ENCODE measurements around the gene PAM.
A peak's percentile ranks its signal among the peaks of the same experiment; 100 is the strongest.

Gene PAM

DNA sequence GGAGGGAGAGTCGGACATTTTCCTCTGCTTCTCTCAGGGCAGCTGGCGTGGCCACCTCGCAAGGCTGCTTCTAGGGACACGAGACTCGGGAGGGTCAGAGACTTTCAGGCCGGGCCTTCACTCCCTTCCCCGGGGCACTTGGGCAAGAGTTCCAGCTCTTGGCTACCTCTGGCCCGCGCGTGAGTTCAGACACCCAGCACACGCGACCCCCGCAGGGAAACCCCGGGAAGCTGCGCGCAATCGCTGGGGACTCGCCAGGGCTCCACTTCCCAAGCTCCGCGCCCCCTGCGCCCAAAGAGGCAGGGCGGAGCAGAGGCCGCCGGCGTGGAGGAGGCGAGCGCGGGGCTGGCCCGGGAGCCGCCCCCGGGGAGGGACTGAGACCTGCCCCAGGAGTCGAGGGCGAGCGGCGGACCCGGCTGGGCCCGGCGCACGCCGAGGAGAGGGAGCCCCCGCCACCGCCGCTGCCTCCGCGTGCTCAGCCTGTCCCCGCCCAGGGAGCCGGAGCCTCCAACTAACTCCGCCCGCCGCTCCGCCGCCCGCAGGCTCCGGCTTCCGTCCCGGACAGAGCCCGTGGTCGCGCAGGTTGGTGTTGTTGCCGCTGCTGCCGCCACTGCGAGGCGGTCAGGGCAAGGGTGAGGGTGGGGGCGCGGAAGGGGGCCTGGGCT is at the start of gene PAM:
Gene PAM, plus strand, starts transcription at position 539 of the 665 bp plus-strand sequence. CDS start 110,891 bp downstream, outside the sequence.
- DNase-seq, result peak in 41 of 42 donors; percentile 47 to 91 (median 76)
- intact Hi-C loops (cut with DNase I), result no loop called here

DNA sequence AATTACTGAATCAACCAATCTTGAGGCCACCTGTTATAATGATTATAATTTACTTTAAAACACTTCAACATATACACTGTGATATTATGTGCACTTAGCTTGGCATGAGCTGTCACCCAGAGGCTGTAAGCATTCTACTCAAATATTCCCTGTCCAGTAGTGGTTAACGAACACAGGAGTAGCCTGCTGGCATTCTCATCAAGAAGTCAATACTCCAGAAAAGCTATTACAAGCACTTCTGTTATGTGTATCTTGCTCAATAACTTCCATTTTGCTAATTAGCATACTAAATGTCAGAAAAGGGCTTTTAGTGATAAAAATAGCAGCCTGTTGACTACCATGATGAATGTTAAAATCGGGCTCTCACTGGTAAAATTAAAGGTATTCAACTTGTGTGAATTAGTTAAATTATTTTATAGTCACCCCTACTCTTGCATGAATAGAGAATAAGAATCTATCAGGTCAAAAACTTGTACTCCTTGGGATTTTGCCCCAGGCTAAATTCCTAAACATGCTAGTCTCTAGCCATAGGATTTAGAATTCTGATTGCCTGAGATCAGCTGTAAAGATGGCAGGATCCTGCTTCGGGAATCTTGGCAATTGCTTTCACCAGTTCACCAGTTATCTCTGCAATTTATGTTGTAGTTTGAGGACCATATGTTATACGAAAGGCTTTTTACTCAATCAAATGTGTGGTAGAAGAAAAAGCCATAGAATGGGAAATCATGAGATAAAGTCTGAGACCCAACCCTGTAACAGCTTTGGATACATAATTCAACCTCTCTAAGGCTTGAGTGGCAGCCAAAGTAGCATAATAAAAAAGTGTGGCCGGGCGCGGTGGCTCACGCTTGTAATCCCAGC is 43.4 kb upstream of the PAM start:
- intact Hi-C loops (cut with DNase I), result no loop called here
- DNase-seq, result no peak

DNA sequence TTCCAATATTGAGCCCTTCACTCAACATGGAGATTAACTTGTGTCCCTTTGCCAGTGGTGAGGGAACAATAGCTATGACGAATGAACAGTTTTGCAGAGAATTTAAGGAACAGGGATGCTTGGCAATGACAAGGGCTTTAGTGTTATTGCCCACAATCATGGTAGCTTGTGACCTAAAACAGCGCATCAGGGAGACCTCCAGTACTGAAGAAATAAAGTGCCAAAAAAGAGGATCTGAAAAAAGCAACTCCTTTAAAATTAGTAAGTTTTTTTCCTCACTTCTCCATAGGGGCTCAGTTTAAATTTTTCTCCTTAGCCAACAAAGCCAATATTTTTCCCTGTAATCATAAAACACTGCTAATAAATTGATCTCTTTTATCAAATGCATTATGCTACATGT is 41.8 kb upstream of the PAM start:
- no peak for DNase-seq
- intact Hi-C loops (cut with DNase I), result no loop called here

DNA sequence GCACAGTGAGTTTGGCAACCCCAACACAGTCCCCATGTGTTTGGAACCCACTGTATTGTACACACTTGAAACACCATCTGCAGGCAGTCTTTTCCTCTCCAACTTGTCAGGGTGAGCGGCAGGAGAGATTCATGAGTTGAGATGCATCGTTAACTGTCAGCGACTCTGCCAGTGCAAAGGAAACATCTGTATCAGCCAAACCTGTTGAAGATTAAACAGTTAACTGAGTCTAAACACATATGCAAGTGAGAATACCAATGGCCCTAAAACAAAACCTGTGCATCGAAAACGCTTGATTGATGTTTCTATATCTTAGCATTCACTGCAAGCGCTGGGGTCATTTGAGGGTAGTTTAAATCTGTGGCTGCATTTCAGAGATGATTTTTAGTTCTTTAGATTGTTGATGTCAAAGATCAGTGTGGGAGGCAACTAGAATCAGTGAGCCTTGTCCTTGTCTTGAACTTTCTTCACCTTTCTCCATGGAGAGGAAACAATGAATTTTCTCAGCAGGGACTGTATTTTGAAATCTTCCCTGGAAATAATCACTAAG is 41.3 kb upstream of the PAM start:
- DNase-seq, result peak in 8 of 42 donors; percentile 3 to 43 (median 22)
- intact Hi-C loops (cut with DNase I), result no loop called here

DNA sequence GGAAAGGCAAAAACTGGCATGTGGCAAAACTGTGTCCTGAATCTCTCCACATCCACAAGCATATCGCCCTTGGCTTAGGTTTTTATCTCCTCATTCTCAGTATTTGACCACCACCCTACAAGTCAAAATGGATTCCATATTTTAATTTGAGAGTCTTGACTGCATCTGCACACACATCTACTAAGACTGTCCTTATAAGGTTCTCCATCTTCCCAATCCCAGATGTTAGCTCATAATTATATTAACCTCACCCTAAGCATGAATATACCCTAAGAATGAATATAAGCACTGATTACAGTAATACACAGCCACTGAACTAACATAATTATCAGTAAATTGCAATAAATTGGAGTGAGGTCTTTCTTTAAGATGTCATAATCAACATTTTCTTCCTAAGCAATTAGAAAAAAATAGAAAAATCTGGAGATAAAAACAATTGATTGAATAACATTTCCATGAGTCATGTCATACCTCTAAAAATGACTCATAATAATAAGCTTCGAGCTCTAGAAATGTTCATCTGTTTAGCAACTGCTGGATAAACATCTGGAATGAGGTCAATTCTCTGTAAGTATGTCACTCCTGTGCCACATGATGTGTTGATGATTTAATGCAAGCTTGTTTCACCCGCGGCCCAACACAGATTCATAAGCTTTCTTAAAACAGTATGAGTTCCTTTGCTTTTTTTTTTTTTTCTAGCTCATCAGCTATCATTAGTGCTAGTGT is 39.9 kb upstream of the PAM start:
- intact Hi-C loops (cut with DNase I), result no loop called here
- peak in 4 of 42 donors; percentile 6 to 37 (median 16) for DNase-seq

DNA sequence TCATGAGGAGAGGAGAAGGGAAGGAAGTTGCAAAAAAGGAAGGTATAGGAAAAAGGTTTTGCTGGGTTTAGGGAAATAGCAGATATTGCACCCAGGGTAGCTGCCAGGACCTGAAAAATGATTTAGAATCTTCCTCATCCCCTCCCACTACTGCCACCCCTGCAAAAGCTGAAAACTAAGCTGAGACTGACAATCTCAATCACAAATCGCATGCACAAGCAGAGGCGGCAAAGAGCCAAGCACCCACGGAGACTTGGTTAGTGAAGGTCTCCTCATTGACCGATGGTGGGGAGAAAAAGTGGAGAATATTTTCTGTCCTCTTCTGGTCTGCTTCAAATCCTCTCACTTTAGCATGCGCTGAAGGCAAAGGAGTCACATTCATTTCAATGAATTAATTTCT is 39.1 kb upstream of the PAM start:
- intact Hi-C loops (cut with DNase I), result no loop called here
- peak in 37 of 42 donors; percentile 5 to 80 (median 39) for DNase-seq

DNA sequence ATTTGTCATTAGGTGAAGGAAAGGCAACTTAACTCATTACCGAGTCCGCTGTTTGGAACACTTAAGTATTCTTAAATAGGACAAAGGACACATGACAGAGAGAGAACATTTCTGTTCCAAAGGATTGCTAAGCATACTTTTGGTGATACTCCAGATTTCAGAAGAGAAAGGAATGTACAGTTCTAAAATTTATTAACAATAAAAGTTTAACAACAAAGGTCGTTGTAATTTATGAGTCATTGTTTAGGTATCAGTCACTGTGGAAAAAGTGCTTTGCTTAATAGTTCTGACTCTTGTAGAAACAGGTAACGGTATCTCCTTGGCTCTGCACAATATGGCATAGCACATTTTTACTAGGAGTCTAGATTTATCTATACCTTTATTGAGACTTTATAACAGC is 36.3 kb upstream of the PAM start:
- DNase-seq, result no peak
- intact Hi-C loops (cut with DNase I), result no loop called here

DNA sequence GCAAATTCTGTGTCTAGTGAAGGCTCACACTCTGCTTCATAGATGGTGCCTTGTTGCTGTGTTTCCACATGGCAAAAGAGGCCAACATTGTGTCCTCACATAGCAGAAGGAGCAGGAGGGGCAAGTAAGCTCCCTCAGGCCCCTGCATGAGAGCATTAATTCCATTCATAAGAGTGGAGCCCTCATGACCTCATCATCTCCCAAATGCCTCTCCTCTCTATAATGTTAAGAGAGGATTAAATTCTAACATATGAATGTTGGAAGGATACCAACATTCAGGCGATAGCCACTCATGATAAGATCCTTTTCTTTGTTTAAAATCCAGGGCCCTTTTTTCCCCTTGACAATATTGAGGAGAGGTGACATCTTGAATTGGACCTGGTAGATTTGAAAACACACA is 35.2 kb upstream of the PAM start:
- no peak for DNase-seq
- intact Hi-C loops (cut with DNase I), result no loop called here

DNA sequence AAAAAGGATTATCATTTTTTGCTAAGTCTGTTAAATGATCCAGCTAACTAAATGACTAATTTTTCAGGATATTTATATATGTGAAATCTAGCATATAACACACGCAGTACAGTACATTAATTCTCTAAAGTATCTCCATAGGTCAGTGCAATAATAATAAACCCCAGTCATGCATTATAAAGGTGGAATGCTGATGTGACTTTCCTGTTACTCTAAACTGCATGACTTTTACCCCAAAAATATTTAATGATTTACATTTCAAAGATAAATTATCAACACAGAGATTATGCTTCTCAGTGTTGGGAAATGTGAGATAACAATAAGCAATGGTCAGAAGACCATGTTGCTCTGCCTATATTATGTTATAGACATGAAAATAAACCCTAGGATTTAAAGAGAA is 34.1 kb upstream of the PAM start:
- intact Hi-C loops (cut with DNase I), result no loop called here

DNA sequence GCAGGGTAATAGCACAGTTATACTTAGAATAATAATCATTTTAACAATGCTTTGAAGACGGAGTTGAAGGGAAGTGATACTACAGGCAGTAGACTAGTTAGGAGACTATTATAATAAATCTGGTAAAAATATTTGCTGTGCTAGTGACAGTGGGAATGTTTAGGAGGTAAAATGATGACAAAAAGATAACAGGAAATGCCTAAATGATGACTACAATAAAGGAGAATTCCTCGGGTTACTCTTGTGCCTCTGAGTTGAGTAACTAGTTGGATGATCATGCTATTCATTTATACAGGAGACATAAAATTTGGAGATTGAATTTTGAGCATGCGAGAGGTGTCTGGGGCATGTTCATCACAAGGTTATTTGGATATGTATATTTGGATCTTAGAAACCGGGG is 32.2 kb upstream of the PAM start:
- intact Hi-C loops (cut with DNase I), result no loop called here
- DNase-seq, result no peak

More for the DNA sequence above, 34.1 kb upstream of the PAM start:
- DNase-seq, result no peak

DNA sequence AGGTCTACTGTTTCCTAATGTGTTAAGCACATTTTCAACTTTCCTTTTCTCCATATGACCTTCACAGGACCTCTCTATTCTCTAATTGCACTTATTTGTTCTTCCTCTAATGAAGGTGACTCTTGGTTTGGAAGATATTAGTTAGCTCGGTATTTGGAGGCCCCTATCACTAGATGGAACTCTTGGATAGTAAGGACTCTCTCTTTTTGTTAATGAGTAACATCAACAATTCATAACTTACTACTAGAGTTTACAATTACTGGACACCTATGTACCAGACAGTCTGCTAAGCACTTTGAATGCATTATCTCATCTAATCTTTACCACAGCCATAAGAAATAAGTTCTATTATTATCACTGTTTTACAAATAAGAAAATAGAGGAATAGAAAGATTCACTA is 23.4 kb upstream of the PAM start:
- no peak for DNase-seq
- intact Hi-C loops (cut with DNase I), result no loop called here

DNA sequence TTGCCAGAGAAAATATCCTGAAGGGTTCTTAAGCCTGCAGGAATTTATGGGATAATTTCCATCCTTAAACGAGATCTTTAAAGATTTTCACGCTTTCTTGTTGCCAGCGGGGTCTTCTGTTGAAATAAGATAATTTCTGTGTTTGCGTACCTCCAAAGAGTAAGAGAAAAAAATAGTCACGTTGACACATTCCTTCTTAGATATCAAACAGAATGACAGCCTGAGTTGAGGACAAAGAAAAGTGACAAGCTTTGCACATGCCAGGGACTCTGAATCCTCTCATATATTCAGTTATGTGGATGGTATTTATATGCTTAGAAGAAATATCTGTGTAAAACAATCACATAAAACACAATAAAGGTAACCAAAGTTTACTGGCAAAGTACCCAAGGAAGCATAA is 21.6 kb upstream of the PAM start:
- no peak for DNase-seq
- intact Hi-C loops (cut with DNase I), result no loop called here

DNA sequence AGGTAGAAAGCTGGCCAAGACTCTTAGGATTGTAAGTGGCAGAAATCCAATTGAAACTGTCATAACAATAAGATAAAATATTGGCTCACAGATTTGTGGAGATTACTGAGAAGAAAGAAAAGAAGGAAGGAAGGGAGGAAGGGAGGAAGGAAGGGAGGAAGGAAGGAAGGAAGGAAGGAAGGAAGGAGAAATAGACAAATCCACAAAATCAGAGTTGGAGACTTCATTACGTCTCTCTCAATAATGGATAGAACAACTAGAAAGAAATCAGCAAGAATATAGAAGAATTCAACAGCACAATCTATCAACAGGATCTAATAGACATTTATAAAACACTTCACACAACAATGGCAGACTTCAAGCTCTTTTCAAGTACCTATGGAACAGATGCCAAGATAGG is 17.9 kb upstream of the PAM start:
- DNase-seq, result no peak
- intact Hi-C loops (cut with DNase I), result no loop called here

DNA sequence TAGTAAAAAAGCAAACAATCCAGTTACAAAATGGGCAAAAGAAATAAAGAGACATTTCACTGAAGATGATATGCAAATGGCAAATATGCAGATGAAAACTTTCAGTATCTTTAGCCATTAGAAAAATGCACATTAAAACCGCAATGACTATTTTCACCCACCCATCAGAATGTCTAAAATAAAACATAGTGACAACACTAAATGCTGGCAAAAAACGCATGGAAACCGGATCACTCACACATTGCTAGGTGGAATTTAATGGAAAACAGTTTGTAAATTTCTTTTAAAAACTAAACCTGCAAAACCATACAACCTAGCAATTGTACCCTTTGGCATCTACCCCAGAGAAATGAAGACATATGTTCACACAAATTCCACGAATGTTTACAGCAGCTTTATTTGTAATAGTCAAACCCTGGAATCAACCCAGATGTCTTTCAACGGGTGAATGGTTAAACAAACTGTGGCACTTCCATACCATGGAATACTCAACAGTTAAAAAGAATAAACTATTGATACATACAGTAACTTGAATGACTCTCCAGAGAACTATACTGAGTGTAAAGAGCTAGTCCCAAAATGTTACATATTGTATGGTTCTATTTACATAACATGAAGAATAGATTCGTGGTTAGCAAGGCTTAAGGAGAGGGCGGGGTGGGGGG is 17.2 kb upstream of the PAM start:
- intact Hi-C loops (cut with DNase I), result no loop called here
- DNase-seq, result no peak

DNA sequence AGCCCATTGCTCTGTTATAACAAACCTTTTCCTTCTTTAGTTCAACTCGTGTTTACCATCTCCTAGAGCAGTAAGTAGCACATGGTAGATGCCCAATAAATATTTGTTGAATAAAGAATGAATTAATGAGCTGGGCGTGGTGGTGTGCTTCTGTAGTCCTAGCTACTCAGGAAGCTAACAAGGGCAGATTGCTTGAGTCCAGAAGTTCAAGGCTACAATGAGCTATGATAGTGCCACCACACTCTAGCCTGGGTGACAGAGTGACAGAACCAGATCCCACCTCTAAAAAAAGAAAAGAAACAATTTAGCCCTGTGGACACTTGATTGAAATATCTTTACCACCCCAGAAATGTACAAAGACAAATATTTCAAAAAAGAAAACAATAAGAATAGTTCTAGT is 14.6 kb upstream of the PAM start:
- intact Hi-C loops (cut with DNase I), result no loop called here
- DNase-seq, result no peak

DNA sequence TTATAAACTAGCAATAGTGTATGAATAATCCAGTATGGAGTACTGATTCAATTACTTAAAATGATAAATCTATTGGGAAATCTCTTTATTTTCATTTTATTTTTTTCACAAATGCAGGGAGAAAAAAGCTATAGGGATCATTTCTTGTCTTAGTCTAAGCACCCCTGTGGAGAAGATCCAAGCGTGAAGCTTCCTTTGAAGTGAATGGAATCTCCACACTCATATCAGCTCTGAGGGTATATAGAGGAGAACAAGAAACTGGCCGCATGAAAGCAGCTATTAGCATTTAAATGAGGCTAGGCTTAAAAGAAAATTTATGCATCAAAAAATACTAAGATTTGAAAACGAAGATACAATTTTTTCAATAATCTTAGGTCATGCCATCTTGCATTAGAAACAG is 12.9 kb upstream of the PAM start:
- DNase-seq, result no peak
- intact Hi-C loops (cut with DNase I), result no loop called here

DNA sequence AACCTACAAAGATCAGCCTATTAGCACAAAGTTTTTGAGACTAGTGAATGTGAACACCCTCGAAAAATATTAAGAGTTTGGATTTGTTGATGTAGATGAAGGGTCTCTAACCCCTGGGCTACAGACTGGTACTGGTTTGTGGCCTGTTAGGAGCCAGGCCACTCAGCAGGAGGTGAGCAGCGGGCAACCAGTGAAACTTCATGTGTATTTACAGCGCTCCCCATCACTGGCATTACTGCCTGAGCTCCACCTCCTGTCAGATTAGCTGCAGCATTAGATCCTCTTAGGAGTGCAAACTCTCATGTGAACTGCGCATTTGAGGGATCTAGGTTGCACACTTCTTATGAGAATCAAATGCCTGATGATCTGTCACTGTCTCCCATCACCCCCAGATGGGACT is 11.2 kb upstream of the PAM start:
- intact Hi-C loops (cut with DNase I), result no loop called here
- DNase-seq, result no peak

DNA sequence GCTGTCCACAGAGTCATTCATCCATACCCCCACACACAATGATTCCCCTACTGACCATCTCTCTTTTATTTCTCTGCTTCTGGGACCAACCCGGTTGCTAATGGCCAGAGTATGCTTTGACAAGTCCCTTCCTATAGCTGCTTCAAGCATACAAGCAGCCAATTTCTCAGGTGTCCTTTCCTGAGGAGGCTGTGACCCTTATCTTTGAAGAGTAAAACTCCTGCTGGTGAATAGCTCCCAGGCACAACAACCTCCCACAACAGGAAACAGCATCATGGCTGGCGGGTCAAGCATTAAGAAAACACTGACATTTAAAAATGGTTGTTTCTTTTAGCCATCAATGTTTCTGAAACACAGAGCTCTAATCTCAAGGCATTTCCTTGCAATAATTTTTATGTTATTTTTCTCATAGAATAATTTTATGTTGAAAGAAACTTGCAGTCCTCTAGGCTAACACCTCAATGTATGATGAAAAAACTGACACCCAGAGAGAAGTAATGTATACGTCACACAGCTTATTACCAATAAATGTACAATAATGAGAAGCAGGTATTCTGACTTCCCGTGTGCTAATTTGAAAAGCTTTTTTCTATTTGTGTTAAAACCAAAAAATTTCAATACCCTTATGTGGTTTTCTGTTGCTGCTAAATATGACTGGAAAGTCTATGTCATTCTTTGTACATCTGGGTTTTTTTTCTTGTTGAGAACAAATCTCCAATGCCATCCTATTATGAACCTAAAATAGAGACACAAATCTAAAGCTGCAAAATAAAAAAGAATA is 7.5 kb upstream of the PAM start:
- intact Hi-C loops (cut with DNase I), result no loop called here

More for the DNA sequence above, 7.5 kb upstream of the PAM start:
- DNase-seq, result no peak

All from head of caudate nucleus (tissue), 42 donors.